SW480 (cell line): ENCODE measurements around the gene BID.

Experiments used
- DNase-seq: peaks from one replicate; pipeline ENCODE4 v3.0.0-alpha.2; 2016; ENCODE audit warnings: low spot score

The BID gene

DNA sequence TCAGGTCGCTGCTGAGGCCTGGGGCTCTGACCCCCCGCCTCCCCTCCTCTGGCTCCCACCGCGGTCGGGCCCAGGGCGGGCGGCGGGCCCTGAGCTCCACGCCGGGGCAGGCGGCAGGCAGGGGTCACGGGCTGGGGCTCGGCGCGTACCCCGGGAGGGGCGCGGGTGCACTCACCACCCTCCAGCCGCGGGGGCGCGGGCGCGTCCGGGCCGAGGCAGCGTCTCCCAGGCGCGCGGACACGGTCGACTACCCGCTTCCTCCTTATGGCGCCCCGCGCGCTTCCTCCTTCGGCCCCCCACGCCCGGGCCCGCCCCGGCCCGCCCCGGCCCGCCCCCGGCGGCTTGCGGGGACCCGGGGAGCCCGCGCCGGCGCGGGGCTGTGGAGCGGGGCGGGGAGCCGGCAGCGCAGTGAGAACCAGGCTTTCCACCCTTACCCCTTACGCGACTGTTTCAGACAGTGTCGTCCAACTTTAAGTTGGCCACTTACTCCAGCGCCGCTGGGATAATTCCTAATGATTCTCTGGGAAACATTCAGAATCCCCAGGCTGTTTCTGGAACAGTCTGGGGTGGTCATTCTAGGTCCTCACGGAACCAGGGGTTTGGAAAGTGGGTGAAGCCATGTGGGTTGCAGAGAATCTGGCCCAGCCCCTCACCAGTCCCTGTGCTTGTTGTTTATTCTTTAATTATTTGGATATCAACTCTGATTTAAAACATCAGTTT lies at the start of gene BID:
TSS of gene BID (minus strand) at position 264 of the 720 bp plus-strand sequence. CDS start 24,353 bp downstream, outside the sequence.
- DNase-seq: no peak

DNA sequence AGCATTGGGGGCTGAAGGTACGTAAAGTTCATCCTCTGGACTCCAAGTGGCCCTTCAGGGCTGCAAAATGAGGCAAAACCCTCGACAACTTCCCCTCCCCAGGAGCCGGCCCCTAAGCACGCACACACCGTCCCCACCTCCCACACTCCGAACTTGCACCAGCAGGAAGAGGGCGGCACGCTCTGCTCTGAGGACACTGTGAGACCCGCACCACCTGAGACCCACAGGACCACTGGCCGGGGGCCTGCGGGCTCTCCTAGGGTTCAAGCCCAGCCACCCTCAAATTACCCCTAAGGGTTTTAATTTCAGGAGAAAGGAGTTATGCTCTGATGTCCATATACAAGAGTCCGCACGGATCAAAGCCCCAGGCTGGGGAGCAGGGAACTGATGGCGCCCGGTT lies 49.7 kb upstream of the BID start:
- DNase-seq: no peak

DNA sequence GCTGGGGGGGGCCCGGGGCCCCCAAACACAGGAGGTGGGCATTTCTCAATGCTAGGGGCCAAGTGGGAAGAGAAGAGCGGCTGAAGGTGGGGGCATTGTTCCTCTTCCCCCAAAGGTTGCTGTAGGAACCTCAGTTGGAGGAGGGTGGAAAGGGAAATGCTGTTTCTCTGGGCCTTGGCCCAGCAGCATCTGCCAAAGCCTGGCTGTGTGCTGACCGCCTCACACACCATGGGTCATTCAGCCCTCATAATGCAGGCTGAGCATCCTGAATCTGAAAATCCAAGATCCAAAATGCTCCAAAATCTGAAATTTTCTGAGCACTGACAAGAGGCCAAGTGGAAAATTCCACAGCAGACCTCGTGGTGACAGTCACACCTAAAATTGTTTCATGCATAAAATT lies 49.0 kb upstream of the BID start:
- DNase-seq: no peak

DNA sequence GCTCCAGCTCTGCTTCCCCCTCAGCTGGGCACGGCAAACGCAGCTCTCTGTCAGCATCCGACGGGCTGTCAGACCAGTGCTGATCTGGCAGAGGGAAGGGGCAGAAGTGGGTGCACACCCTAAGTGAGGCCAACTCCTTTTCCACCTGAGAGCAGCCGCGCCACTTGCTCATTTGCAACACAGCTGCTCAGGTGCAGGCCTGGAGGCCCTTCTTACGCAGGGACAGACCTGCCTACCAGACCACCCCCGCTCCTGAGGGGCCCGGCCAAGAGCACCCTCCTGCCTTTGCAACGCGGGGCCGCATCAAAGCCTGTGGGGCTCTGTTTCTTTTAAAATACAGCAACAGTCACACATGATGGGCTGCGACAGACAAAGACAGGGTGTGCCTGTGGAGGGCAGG lies 47.8 kb upstream of the BID start:
- no peak for DNase-seq

DNA sequence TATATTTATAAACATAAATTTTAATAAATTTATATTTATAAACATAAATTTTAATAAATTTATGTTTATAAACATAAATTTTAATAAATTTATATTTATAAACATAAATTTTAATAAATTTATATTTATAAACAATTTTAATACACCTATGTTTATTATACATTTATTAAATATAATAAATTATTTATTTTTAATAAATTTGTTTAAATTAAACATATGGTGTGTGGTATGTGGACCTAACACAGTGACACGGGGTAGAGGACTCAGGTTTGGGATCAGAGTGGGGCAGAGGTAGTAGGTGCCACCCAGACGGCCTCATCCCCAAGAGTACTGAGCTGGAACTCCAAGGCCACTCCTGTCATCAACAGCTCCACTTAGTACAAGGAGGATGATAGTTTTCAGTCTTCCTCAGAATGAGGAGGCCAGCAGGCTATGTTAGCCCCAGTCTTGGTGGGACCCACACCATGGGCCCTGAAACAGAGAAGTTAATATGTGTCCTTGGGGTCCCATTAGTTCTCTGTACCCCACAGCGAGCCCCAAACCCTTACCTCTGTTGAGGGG lies 46.7 kb upstream of the BID start:
- no peak for DNase-seq

DNA sequence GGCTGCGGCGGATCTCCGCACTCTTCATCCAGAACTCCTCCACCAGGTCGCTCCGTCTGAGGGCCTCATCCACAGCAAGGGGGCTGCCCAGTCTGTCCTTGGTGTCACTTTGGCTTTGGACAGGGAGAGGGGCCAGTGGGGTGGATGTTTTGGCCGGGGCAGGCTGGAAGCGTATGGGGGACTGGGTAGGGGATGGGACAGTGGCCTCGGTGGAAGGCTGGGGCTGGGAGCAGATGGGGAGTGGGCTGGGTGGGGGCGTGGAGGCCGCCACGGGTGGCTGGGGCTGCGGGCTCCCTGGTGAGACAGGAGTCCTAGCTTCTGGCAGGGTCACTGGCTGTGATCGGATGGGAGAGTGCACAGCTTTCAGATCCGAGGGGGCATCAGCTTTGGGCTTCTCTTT lies 44.4 kb upstream of the BID start:
- no peak for DNase-seq

DNA sequence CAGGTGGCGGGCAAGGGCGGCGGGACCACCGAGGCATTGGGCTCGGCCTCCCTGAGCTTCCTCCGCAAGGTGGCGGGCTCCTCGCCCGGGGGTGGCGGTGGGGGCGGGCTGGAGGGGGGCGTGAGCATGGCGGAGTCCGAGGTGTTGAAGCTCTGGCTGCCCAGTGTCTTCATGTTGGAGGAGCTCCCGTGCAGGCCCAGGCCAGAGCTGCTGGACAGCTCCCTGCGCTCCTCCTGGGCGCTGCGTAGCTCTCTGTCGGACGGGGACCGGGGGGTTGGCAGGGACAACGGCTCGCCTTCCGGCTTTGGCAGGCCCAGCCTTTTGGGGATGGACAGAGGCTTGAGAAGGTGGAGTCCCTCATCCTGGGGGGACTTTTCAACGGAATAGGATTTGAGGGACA lies 43.9 kb upstream of the BID start:
- DNase-seq: no peak

DNA sequence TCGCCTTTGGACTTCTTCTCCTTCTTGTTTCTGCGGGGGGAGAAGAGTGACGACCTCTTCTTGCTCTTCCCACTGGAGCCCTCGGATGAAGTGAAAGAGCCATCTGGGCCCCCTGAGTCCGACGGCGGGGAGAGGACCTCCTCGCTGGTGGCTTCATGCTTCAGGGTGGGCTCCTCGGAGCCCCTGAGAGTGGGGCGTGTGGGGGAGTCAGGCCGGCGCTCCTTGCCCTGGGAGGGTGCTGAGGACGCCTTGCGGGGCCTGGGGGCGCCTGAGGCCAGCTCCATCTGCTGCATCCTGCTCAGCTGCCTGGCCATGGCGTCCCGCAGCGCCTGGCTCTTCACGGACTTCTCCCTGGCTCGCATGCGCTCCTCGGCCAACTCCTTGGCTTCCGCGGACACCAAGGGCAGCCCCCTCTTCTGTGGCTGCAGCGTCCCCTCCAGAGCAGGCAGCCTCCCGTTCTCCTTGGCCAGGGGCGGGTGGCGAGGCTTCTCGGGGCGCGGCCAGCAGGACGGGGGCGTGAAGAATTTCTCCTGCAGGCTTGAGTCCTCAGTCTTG lies 43.3 kb upstream of the BID start:
- DNase-seq: no peak

DNA sequence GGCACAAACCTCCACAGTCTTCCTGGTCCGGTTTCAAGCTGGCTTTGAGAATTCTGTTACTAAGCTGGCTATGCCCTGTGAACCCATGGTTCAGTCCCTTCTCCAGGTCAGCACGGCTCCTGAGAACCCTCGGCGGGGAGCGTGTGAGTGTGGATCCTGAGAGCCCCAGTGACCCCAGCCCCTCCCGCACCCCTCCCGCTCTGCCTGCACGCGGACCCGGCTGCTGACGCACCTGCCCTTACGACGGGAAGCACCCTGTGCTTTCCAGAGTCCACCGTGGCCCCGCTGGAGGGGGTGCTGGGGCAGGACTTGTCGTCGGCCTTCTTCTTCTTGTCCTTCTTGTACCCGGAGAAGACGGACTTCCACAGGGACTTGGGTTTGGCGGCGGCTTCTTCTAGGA lies 42.8 kb upstream of the BID start:
- no peak for DNase-seq

DNA sequence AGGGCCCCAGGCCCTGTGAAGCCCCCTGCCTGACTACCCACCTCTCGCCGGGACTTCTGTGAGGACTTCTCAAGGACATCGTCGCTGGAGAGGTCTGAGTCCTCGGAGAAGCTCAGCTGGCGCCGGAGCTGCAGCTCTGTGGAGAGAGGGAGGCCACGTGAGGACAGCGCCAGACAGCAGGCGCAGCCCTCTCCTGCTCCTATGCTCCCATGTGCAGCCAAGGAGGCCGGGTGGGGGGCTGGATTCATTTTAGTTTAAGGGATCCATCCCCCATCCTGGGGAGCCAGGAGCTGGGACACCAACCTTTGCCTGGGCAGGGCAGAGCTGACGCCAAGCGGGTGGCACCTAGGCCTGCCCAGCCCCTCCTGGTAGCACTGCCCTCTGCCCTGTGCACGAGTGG lies 42.4 kb upstream of the BID start:
- no peak for DNase-seq

DNA sequence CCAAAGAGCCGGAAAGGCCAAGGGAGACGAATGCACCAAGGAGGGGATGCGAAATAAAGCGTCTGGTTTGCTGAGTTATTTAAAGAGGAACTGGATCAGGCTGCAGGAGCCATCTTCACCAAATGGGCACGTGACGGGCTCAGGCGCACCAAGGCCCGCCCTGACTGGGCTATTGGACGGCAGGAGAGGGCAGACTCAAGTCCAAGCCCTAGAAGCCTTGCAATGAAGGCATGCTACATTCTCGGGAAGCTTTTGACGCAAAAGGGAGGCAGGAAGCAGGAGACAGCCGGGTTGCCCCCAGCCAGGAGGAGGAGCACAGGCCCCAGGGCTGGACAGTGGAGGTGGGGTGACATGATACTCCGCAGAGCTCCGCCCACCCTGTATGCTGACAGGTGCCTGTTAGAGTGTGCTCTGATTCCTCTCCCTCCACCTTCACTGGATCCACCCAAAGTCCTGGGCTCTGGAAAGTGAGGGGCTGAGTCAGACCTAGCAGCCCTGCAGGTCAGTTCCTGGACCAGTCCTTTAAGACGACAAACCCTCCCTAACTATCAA lies 41.5 kb upstream of the BID start:
- no peak for DNase-seq

DNA sequence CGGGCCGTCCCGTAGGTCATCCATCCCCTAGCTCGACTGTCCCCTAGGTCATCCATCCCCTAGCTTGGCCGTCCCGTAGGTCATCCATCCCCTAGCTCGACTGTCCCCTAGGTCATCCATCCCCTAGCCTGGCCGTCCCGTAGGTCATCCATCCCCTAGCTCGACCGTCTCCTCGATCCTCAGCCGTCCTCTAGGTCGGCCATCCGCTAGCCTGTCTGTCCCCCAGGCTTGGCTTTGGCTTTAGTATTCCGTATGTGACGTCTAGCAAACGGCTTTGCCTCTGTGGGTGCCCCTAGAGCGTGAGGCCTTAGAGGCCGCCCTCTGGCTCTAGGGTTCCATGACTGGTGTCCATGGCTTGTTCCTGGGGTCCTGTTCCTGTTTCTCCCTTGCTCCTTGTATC lies 40.6 kb upstream of the BID start:
- no peak for DNase-seq

DNA sequence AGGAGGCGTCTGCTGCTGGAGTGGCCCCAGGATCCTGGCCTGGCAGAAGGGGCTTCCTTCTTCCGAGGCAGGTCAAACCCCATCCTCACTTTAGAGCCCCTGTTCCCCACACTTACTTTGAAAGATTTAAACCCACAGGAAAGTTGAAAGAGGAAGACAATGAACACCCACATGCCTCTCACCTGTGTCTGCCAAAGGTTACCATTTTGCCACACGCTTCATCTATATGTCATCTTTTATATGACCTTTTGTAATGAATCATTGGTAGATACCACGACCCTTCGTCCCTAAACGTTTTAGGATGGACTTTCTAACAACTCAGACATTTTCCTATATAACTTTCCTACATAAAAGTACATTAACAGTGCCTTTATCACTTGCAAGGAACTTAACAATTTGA lies 39.8 kb upstream of the BID start:
- no peak for DNase-seq

DNA sequence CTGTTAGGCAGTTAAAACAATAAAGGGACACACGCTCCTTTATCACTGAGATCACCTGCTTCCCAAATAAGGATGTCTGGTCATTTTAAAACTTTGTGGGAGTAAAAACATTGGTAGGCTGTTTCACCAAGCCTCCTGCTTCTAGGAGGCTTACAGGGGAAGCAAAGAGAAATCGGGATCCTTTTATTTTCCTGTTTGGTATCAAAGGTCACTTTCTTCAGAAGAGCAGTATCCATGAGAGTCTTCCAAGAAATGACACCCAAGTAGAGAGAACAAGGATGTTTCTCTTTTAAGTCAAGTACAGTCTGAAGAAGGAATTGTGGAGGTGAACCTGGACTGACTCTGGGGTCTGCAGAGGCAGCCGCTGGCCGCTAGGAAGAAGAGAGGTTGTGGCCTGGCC lies 36.9 kb upstream of the BID start:
- DNase-seq: no peak

DNA sequence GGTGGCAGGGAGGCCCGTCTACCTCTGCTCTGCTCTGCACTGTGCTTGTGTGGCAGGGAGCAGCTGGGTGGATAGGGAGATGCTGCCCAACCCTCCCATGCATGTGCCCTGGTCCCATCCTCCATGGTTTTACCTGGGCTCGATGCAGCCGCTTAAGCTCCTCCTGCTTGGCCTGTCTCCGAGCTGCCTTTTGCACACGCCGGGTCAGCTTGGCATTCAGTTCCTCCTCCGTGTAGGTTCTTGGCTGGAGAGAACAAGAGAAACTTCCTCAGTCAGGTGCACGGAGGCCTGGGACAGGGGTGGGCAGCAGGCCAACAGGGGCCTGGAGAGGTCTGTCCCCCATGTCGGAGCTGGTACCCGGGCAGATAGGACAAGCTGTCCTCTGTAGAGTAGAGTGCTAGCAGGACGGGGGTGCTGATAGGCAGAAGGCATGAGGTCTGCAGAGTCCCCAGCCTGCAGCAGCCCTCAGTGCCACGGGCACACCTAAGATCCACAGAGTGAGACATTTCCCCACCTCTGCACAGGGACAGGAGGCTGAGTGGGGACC lies 36.4 kb upstream of the BID start:
- no peak for DNase-seq

DNA sequence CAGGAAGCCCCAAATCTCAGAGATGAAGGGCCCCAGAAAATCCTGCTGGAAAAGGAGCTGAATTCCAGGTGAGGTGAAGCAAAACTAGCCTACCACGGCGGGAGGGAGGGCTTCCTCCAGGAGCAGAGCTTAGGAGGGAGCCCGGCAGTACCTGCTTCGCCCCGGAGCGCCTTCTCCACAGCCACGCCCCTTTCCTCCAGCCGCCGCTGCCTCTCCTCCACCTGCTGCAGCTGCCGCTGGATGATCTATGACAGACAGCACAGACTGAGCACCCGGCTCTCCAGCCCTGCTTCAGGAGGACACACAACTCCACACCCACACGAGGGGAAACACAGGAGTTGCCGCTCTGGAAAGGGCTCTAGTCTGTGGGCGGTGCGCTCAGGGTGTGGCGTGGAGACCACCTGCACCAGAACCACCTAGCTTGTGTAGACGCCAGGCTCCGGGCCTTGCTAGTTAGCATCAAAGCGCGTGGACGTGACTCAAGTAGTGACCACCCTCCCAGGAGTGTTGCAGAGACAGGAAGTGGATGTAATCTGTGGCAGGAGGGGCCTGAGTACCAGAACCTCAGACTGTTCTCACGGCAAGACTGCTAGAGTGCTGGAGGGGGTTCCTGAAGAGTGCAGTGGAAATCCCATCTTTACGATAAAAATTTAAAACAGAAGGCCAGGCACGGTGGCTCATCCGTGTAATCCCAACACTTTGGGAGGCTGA lies 34.6 kb upstream of the BID start:
- no peak for DNase-seq

DNA sequence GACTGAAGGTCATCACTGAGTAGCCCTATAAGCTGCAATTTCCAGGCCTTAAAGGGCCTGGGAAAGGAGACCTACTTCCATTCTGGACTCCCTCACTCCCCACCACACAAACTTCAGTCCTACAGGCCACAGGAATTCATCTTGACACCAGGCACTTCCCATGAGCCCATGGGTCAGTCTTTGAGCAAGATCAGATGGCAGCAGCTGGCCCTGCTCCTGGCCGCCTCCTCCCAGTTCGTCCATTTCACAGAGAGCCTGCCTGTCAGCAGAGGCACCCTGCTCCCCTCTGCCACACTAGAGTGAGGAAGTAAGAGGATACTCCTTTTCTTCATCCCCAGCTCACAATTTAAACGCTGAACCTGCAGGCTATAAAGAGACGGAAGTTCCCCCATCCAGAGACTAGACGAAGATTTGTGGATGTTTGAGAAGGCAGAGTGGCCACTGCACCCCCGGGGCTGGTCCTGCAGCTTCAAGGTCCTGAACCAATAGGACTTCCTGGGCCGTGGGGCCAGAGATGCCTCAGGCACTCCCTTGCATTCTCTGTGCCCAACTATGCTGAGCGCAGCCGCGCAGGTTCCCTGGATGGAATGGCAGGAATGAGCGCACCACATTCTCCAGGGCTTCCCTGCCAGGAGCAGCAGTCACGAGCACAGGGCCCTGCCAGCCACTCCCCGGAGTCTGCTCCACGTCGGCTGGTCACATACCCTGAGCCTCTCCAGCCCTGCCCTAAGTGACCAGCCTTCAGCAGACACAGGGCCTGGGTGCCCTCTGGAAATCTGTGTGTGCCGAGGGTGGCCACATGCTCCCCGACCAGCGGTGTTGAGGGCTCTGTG lies 33.5 kb upstream of the BID start:
- DNase-seq: no peak

DNA sequence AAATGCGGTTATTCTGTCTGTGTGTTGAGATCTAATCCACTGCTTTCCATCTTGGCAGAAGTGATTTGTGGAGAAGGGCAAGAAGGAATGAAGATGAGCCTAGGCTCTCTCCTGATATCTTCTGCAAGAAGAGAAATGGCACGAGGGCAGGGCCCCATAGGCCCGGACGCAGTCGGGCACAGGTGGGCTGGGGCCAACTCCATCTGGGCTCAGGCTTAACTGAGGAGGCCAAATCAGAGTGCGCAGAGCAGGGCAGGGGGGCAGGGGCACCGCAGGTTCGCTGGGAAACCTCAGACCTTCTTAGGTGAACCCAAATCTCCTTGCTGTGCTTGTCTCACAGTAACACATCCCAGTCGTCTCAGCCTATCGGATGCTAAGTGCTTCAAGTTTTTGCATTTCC lies 32.8 kb upstream of the BID start:
- no peak for DNase-seq

DNA sequence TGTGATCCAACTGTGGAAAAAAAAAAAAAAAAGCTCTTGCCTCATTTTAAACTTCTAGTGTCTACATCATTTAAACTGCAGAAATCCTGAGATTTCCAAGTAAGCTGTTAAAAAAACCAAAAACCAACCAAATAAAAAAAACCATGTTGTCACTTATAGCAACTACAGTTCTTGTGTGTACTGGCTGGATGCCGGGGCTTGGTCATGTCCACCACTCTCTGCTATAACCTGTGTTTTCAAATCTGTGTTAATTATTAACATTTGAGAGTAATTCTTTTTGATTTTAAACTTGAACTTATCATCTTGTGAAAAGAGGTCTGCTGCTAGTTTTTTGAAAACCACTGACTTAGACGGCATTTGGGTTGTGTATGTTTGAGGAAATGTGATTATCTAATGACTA lies 32.2 kb upstream of the BID start:
- DNase-seq: no peak

DNA sequence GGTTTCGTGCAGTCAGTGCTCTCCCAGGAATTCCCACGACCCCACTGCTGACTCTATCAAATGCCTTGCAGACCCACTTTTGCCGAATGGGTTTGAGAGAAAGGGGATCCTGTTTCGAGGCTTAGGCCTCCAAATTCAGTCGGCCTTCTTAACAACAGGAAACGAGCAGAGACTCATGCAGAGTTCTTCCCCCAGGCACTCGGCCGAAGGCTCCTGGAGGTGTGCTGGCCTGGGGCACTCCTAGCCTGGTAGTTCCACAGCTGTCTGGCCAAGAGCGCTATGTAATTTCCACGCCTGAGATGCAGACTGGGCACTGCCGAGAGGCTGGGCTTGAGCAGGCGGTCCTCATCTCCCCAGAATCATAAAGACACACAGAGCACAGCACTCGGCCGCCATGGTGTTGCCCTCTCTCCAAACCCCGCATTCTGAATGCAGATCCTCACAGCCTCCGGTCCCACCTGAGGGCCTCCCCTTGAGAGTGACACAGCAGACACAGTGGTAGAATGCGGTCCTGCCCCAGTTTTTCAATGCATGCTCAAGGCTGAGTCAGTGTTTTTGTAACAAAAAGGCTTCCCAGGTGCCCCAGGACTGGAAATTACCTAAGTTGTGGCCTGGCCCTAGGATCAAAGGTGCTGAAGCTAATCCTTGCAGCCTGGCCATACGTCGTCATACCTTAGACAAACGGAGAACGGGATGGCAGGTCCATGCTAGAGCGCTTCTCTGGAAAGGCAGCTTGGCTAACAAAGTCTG lies 30.2 kb upstream of the BID start:
- no peak for DNase-seq

DNA sequence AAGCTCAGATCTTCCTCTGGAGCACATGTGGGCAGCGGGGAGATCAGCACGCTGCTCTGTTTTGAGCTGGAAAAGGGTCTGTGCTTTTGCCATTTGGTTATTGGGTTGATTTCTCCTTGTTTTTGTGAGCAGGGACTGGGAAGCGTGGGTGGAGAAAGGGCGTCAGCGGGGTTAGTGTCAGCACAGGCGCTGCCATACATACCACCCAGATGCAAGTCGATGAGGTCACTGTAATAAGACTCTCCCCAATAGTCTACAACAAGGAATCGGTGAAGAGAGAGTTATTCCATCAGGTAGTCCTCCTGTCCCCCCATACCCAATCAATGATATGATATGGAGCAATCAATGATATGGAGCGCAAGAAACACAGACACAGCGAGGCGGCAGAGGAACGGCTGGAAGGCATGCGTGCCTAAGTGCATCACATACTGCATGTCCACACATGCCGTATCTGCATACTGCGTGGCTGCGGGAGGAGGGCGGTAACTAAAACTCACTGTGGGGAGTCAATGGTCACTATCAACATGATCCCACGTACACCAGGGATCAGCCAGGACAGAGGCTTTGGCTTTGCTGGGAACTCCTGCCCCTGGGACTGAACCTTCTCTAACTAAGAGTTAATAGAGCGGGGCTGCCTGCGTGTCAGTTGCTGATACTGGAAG lies 29.5 kb upstream of the BID start:
- no peak for DNase-seq
